GM08714 (cell line): ENCODE data around the gene FRS2.

Source experiments
- H3K4me3 ChIP-seq: fragments of 200-500 bp; sonication (Bioruptor generic); 2 replicates; pipeline ENCODE4 v1.5.1; 2014; ENCODE audit warnings: mild to moderate bottlenecking, low read length, inconsistent platforms
- ZNF274 ChIP-seq: IDR thresholded peaks from 2 replicates; pipeline ENCODE4 v1.6.1; 2012; ENCODE audit warnings: mild to moderate bottlenecking, low read depth, low read length

FRS2 gene

DNA sequence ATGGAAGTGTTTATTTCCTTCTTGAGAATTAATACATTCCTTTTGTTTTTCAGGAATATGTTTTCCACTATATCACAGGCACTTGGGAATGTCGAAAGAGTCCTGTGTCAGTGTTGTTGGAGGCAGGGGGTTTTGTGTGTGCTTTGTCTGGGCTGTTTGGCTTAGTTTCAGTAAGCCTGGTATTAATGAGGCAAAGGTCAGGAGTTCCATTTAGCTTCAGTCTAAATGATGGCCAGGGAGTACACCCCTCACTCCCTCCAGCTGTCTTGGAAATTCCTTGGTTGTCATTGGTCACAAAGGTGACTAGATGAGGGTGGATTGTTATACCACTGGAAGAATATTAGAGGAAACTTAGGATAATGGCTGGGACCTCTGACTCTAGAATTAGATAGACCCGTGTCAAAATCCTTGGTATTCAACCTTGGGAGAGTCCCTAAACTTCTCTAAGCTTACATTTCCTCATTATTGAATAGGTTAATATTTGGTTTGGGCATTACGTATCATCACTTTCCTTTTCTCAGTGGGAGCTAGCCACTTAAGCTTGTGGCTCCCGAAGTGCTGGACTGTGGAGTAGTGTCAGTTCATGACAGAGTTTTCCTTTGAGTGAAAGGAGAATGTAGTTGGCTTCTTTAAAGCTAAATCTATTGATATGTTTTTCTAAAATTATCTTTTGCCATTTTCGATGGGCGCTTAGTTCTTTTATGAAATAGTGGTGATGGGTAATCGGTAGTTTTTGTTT, 5.2 kb downstream of the FRS2 start:
- H3K4me3 ChIP-seq = no peak overlapping the region
- TF ChIP-seq ZNF274 = no peak

DNA sequence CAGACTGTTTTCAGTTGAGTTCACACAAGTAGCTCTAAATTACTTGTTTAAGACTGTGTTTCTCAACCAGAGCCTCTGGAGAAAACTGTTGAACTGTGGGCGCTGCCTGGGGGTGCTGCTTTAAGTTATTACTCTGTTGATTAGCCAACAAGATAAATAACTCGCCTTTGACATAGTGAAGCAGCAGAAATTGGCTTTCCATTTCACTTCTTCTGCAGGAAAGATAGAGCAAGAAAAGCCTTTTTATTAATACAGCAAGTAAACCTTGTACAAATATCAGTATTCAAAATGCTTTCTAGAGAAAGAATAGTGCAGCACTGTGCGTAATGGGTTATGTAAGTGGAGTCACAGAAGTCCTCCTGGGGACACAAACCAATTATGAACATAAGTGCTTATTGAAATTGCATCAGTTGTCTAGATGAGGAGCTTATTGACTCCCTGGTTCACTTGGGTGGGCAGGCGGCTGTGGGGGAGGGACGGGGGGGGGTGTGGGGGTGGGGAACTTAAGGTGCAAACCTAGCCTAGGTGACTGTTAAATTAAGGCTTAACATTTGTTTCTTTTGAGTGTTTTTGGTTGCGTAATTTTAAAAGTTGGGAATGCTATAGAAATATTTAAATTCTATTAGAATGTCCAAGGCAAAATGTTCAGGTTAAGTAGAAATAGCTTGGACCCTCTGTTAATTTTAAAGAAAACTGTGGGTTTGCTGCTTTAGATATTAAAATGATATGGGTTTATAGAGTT, 6.3 kb downstream of the FRS2 start:
- no peak overlapping the region for H3K4me3 ChIP-seq
- no peak for TF ChIP-seq ZNF274

DNA sequence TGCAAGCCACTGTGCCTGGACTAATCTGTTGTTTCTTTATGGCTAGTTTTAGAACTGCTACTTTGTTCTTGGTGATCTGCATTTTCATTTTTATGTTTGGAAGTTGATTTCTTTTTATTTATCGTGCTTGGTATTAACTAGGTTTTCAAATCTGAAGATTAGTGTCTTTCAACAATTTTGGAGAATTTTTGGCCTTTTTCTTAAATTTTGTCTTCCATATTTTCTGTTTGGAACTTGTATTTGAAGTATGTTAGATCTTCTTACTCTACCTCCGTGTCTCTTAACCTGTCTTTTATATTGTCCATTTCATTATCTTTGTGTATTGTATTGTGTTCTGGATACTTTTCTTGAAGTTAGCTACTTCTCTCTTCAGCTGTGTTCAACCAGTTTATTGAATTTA, 9.5 kb downstream of the FRS2 start:
- H3K4me3 ChIP-seq = no peak overlapping the region
- no peak for TF ChIP-seq ZNF274

DNA sequence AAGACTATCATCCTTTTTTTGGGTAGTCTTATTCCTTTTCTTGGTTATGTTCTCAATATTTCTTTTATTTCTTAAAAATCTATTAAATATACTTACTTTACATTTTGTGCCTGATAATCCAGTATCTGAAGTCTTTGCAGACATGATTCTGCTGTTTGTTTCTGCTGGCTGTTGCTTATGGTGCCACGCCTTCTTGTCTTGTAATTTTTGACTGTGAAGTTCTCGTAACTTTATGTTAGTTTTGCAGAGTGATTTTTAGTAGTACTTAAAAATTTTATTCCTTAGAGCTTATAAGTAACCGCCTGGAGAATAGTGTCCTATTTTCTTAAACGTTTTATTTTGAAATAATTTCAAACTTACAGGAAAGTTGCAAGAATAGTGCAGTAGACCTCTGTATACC, 10.5 kb downstream of the FRS2 start:
- no peak overlapping the region for H3K4me3 ChIP-seq
- no peak for TF ChIP-seq ZNF274

DNA sequence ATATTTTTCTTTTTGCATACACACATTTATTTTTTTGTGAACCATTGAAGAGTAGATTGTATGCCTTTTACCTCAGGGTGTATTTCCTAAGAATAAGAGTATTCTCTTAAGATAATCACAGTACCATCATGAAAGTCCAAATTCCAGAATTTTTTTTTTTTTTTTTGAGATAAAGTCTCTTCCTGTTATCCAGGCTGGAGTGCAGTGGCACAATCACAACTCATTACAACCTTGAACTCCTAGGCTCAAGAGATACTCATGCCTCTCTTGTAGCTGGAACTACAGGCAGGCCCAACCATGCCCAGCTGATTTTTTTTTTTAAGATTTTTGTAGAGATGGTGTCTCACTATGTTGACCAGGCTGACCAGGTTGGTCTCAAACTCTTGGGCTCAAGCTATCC, 10.9 kb downstream of the FRS2 start:
- H3K4me3 ChIP-seq = no peak overlapping the region
- no peak for TF ChIP-seq ZNF274

DNA sequence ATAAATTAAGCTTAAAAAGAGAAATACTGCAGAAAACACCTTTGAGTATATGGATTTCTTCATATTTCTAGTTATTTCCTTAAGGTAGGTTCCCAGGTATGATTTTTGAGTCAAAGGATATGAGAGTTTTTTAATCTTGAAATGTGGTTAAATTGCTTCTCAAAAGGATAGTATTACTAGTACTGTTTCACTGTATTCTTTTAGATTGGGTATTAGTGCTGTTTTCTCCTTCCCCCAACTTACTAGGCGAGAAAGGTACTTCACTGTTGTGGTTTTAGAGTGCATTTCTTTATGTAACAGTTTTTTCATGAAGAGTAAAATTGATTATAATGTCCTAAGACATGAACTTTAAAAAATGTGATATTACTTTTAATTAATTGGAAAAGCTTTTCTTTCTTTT, 13.5 kb downstream of the FRS2 start:
- TF ChIP-seq ZNF274 = no peak
- H3K4me3 ChIP-seq = no peak overlapping the region

DNA sequence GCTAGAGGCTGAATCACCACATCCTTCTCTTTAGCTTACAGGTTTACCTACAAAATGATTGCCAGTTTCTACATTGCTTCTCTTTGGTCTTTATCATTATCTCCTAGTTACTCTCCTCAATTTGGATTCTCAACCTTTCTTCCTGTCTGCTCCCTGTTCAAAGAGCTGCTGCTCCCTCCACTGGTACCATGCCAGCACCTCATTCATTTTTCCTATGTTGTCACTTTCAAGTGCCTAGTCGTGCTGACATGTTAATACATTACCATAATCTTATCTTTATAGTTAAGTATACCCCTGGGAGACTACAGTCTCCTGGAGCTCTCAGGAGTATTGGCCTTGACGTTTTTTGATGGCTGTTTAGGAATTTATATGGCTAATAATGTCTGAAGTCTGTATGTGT, 14.2 kb downstream of the FRS2 start:
- no peak overlapping the region for H3K4me3 ChIP-seq
- no peak for TF ChIP-seq ZNF274

DNA sequence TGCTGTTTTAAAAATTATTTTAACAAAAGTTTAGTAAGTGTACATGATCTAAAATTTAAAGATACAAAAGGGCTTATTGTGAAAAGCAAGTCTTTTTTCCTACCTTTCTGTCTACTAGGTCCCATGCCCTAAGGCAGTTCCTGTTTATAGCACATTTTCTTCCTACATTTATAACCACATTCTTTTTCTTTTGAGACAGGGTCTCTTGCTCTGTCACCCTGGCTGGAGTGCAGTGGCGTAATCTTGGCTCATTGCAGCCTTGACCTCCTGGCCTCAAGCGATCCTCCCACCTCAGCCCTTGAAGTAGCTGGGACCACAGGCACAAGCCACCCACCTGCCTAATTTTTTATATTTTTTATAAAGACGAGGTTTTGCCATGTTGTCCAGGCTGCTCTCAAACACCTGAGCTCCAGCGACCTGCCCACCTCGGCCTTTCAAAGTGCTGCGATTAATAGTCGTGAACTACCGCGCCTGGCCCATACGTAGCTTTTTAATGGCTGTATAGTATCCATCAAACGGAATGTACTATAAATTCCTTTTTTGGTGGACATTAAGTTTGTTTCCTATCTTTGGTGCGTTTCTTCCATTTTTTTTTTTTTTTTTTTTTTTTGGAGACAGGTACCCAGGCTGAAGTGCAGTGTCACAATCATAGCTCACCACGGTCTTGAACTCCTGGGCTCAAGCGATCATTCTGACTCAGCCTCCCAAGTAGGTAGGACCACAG, 20.9 kb downstream of the FRS2 start:
- no peak for TF ChIP-seq ZNF274
- no peak overlapping the region for H3K4me3 ChIP-seq

DNA sequence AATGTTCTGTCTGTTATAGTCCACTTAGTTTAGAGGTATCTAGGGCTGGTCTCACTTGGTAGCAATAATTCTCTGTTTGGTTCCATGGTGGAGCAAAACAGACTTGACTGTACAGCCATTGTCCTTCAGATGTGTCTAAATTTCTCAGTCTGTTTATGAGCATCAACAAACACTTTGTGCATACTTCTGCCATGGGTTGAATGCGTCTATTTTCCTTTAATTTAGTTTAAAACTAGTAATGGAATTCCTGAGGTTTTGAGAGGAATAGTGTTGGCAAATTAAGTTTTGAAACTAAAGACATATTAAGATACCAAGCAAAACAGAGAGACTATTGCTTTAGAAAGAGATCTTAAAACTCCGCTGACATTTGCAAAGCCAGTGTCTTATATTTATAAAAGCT, 22.6 kb downstream of the FRS2 start:
- TF ChIP-seq ZNF274 = no peak
- H3K4me3 ChIP-seq = no peak overlapping the region

DNA sequence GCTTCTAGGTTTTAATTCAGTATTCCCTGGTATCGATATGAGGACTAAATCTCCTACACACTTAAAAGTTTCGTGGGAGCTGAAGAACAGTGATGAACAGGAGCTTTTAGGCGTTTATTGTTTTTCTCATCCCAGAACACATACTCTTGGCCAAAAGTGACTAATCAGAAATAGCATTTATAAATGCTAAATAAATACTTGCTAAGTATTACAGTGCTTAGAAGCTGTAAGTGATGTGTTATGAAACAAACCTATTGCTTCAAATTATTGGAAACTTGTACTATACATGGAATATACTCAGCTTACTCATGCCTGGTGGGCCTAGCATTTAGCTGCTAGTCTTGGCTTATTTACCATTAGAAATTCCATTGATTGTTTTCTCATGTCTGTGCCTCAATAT, 24.9 kb downstream of the FRS2 start:
- no peak for TF ChIP-seq ZNF274
- H3K4me3 ChIP-seq = no peak overlapping the region

DNA sequence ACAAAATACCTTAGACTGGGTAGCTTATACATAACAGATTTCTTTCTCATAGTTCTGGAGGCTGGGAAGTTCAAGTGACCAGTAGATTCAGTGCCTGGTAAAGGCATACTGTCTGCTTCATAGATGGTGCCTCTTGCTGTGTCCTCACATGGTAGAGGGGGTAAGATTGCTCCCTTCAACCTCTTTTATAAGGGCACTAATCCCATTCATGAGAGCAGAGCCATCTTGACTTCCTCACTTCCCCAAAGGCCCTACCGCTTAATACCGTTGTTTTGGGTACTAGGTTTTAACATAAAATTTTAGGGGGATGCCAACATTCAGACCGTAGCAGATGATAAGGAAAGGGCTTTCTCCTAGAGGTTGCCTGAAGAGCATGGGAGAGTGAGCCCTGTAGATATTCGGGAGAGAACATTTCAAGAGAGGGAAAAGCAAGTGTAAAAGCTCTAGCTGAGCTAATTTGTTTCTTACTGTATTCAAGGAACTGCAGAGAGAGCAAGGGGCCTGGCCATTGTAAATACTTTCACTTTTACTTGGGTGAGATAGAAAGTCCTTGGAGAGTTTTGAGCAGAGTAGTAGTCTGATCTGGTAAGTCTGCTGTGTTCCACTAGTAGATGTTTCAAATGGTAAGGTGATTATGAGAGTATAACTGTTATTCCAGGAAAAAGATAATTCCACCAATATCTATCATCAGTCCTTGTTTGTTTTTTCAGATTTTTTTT, 27.3 kb downstream of the FRS2 start:
- peak overlapping the region; percentile 7; the same call in 1 of the 2 replicates for H3K4me3 ChIP-seq

DNA sequence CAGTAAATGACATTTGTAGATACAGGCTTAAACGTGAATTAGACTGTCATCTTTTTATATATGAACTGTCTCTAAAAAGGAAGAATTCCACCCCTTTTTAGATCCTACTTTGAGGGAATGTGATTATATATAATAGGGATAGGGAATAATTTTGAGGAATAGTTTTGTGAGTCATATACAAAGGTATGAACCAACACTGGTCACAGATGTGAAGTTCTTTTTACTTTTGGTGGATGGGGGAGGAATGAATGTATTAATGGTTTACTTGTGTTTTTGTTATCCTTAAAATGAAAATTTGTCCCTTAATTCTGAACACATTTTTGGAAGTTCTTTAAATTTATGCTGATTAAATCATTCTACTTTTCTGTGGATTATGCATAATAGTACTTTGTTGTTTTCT, 30.4 kb downstream of the FRS2 start:
- no peak overlapping the region for H3K4me3 ChIP-seq
- no peak for TF ChIP-seq ZNF274

More for the DNA sequence above, 27.3 kb downstream of the FRS2 start:
- no peak for TF ChIP-seq ZNF274

DNA sequence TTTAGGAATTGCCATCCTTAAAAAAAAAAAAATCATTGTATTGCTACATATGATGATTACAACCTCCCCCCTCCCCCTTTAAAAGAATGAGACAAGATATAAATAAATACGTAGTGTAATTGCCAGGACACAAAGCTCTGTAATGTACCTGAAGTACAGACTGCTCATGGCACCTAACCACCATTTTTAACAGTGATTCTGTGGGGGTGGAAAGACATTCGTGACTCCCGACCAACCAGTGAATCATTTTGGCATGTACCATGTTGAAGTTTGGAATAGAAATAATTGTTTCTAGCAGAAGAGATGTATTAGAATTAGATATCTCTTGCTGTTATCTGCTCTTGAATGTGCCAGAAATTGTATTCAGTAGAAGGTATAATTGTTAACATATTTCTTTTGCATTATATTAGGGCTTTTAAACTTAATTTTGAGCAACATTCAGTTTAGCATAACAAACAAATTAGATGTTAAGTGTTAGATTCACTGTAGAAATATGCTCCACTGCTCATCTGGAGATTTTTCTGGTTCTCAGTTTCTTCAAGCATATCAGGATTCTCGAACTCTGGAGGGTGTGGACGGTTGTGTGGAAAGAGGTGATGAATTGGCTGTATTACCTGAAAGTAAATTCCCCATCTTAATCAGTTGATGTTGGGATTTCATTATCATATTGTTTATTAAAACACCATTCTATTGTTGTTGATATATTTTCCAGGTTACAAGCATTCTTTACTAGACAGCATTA, 31.1 kb downstream of the FRS2 start:
- H3K4me3 ChIP-seq = no peak overlapping the region
- no peak for TF ChIP-seq ZNF274
